ENCODE data around the gene CCDC107.
A peak's percentile ranks its signal among the peaks of the same experiment; 100 is the strongest.

CCDC107 gene

GRCh38 chr9:35664531-35665470 lies 6.7 kb downstream of the CCDC107 start, which contains the start of gene ARHGEF39:
Gene ARHGEF39 (minus strand): TSS chr9:35665195. CDS start chr9:35665169, 26 bp downstream.
- peak; percentile 77 for DNase-seq

GRCh38 chr9:35665471-35665818 lies 7.4 kb downstream of the CCDC107 start:
- no peak for DNase-seq

- no peak for DNase-seq
These were observed 8.0 kb downstream of the CCDC107 start for GRCh38 chr9:35666045-35666444.

GRCh38 chr9:35666549-35666948 lies 8.5 kb downstream of the CCDC107 start:
- DNase-seq: no peak

- DNase-seq: no peak
These were observed 9.8 kb downstream of the CCDC107 start for GRCh38 chr9:35667939-35668338.

GRCh38 chr9:35669331-35670145 lies 11.4 kb downstream of the CCDC107 start:
- DNase-seq: no peak

- no peak for DNase-seq
These were observed 15.3 kb downstream of the CCDC107 start, which contains the start of gene CA9 for GRCh38 chr9:35673132-35674024. Gene CA9 (plus strand): TSS chr9:35673928. CDS start chr9:35673960, 32 bp downstream.

GRCh38 chr9:35674025-35674361 lies 15.9 kb downstream of the CCDC107 start:
- no peak for DNase-seq

- DNase-seq: no peak
These were observed 17.1 kb downstream of the CCDC107 start for GRCh38 chr9:35675204-35675603.

- DNase-seq: peak; percentile 37
These were observed 17.8 kb downstream of the CCDC107 start for GRCh38 chr9:35675732-35676392.

- no peak for DNase-seq
These were observed 21.0 kb downstream of the CCDC107 start for GRCh38 chr9:35679091-35679490.

- DNase-seq: no peak
These were observed 21.8 kb downstream of the CCDC107 start for GRCh38 chr9:35679766-35680330.

GRCh38 chr9:35680331-35681105 lies 22.4 kb downstream of the CCDC107 start:
- no peak for DNase-seq

GRCh38 chr9:35681341-35682002 lies 23.4 kb downstream of the CCDC107 start:
- no peak for DNase-seq

- no peak for DNase-seq
These were observed 24.0 kb downstream of the CCDC107 start for GRCh38 chr9:35682051-35682450.

- no peak for DNase-seq
These were observed 24.6 kb downstream of the CCDC107 start for GRCh38 chr9:35682520-35683315.

GRCh38 chr9:35683323-35683722 lies 25.2 kb downstream of the CCDC107 start:
- DNase-seq: no peak

GRCh38 chr9:35684921-35685320 lies 26.8 kb downstream of the CCDC107 start:
- no peak for DNase-seq

GRCh38 chr9:35685506-35685905 lies 27.4 kb downstream of the CCDC107 start:
- DNase-seq: no peak
